Tibial artery (tissue), 4 donors: ENCODE data around the gene RAP1B.
A peak's percentile ranks its signal among the peaks of the same experiment; 100 is the strongest.

ENCODE experiments used
- DNase-seq, 2 donors: peaks; one replicate each; pipeline ENCODE4 v3.0.0-alpha.2; 2019
- H3K27ac ChIP-seq, 2 donors: fragments of 200-600 bp; sonication (generic) in 1 of 2; 1 replicate in 1 of 2; 2 replicates in 1 of 2; pipeline ENCODE4 v1.5.1; 2018 to 2019; ENCODE audit warnings: mild to moderate bottlenecking in 1 of 2
- H3K27me3 ChIP-seq, 2 donors: fragments of 200-600 bp; sonication (generic) in 1 of 2; one replicate each; pipeline versions ENCODE4 v1.5.1 to v1.6.0; 2016 to 2019
- H3K36me3 ChIP-seq, 3 donors: fragments of 200-600 bp; sonication (generic) in 2 of 3; one replicate each; pipeline ENCODE4 v1.5.1; 2016 to 2019; ENCODE audit warnings: mild to moderate bottlenecking in 2 of 3
- H3K4me1 ChIP-seq, 4 donors: fragments of 200-600 bp; sonication (generic) in 2 of 4; 1 replicate in 3 of 4; 2 replicates in 1 of 4; pipeline ENCODE4 v1.5.1; 2016 to 2019
- H3K4me3 ChIP-seq, 2 donors: fragments of 200-600 bp; sonication (generic) in 1 of 2; 1 replicate in 1 of 2; 2 replicates in 1 of 2; pipeline ENCODE4 v1.5.1; 2018 to 2019; ENCODE audit warnings: mild to moderate bottlenecking in 2 of 2
- H3K9me3 ChIP-seq, 3 donors: fragments of 200-600 bp; sonication (generic) in 1 of 3; one replicate each; pipeline ENCODE4 v1.5.1; 2016 to 2019
- CTCF ChIP-seq, 2 experiments: fragments of 200-600 bp in 1 of 2; fragments of 450-650 bp in 1 of 2; IDR thresholded peaks; one replicate each; pipeline ENCODE4 v1.5.1; 2017 to 2019; ENCODE audit warnings: antibody characterized with exemption in 2 of 2, mild to moderate bottlenecking in 1 of 2, moderate library complexity in 1 of 2
- intact Hi-C: fragments of 100-400 bp; cut with DNase I; formaldehyde crosslinking; loops from one replicate; pipeline ENCODE4 v1.15.0; 2023; ENCODE audit warnings: low total_unique reads

The RAP1B gene

GRCh38 chr12:68621472-68622081, 10.9 kb downstream of the RAP1B start:
- H3K36me3 ChIP-seq: no peaks in the 10 kb centered on the region
- no peak overlapping the region for H3K4me3 ChIP-seq
- TF ChIP-seq CTCF (IDR thresholded peaks at IDR 0.05): no peak
- intact Hi-C loops: loop anchor here (10.0 kb wide), 1 partner anchor 63 kb away; the partner anchor contains the start of gene NUP107
- H3K27ac ChIP-seq: peak overlapping the region; percentile 29 to 57
- H3K4me1 ChIP-seq: peaks cover 4 to 92% (median 61%) of the 10 kb centered on the region in 4 donors
- no peaks in the 10 kb centered on the region for H3K27me3 ChIP-seq
- no peak for DNase-seq
- no peaks in the 10 kb centered on the region for H3K9me3 ChIP-seq

GRCh38 chr12:68622250-68622649, 11.6 kb downstream of the RAP1B start:
- Histone ChIP-seq H3K9me3 (no peaks in the 10 kb centered on the region), H3K36me3 (peaks cover 0 to 6% (median 5%) of the 10 kb centered on the region in 3 donors), H3K27me3 (no peaks in the 10 kb centered on the region), H3K4me3 (no peak overlapping the region), H3K4me1 (peaks cover 4 to 86% (median 56%) of the 10 kb centered on the region in 4 donors), H3K27ac (peak overlapping the region; percentile 29 to 57)
- intact Hi-C loops: loop anchor here (10.0 kb wide), 1 partner anchor 63 kb away; the partner anchor contains the start of gene NUP107
- DNase-seq: no peak
- no peak for TF ChIP-seq CTCF (IDR thresholded peaks at IDR 0.05)

GRCh38 chr12:68623059-68623458, 12.4 kb downstream of the RAP1B start:
- no peaks in the 10 kb centered on the region for H3K27me3 ChIP-seq
- peak overlapping the region in 1 of 2 donors; percentile 29 for H3K27ac ChIP-seq
- peaks cover 3 to 11% (median 9%) of the 10 kb centered on the region in 3 donors for H3K36me3 ChIP-seq
- intact Hi-C loops: loop anchor here (10.0 kb wide), 1 partner anchor 62 kb away; the partner anchor contains the start of gene NUP107
- no peak overlapping the region for H3K4me3 ChIP-seq
- DNase-seq: no peak
- no peak for TF ChIP-seq CTCF (IDR thresholded peaks at IDR 0.05)
- H3K4me1 ChIP-seq: peaks cover 4 to 77% (median 49%) of the 10 kb centered on the region in 4 donors
- H3K9me3 ChIP-seq: peaks cover 0 to 5% (median 0%) of the 10 kb centered on the region in 3 donors

GRCh38 chr12:68623984-68624383, 13.3 kb downstream of the RAP1B start:
- DNase-seq: no peak
- Histone ChIP-seq H3K4me1 (peaks cover 4 to 70% (median 45%) of the 10 kb centered on the region in 4 donors), H3K9me3 (peaks cover 0 to 7% (median 0%) of the 10 kb centered on the region in 3 donors), H3K27me3 (no peaks in the 10 kb centered on the region), H3K36me3 (peaks cover 8 to 15% (median 10%) of the 10 kb centered on the region in 3 donors), H3K27ac (no peak overlapping the region), H3K4me3 (no peak overlapping the region)
- intact Hi-C loops: loop anchor here (10.0 kb wide), 1 partner anchor 61 kb away; the partner anchor contains the start of gene NUP107
- TF ChIP-seq CTCF (IDR thresholded peaks at IDR 0.05): no peak

- H3K4me1 ChIP-seq: peaks cover 4 to 70% (median 44%) of the 10 kb centered on the region in 4 donors
- no peak for TF ChIP-seq CTCF (IDR thresholded peaks at IDR 0.05)
- H3K27ac ChIP-seq: no peak overlapping the region
Observed at GRCh38 chr12:68624933-68625332, 14.2 kb downstream of the RAP1B start.

More at GRCh38 chr12:68624933-68625332, 14.2 kb downstream of the RAP1B start:
- no peak for DNase-seq
- Histone ChIP-seq H3K9me3 (peaks cover 0 to 7% (median 0%) of the 10 kb centered on the region in 3 donors), H3K36me3 (peaks cover 8 to 15% (median 10%) of the 10 kb centered on the region in 3 donors), H3K27me3 (no peaks in the 10 kb centered on the region), H3K4me3 (no peak overlapping the region)
- intact Hi-C loops: loop anchor here (10.0 kb wide), 1 partner anchor 60 kb away; the partner anchor contains the start of gene NUP107
